Astrocyte of the spinal cord (primary cell): ENCODE measurements around the gene ADAM12.

ENCODE experiments used
- DNase-seq: peaks from one replicate; pipeline ENCODE4 v3.0.0; 2011; ENCODE audit warnings: low read depth, low spot score
- H3K4me3 ChIP-seq: 2 replicates; pipeline ENCODE4 v1.5.1; 2011; ENCODE audit warnings: low read depth, mild to moderate bottlenecking, low read length, moderate library complexity
- CTCF ChIP-seq: IDR thresholded peaks from 2 replicates; pipeline ENCODE4 v1.5.1; 2012; ENCODE audit warnings: low read depth, mild to moderate bottlenecking, low read length, inconsistent platforms
- in situ Hi-C: cut with HindIII; loops from 2 replicates; pipeline ENCODE4 v1.10.0; 2017; ENCODE audit warnings: low sequenced_read_pairs

Gene ADAM12

GRCh38 chr10:126124668-126125349 lies 263.5 kb downstream of the ADAM12 start:
- H3K4me3 ChIP-seq: no peak overlapping the region
- no peak for TF ChIP-seq CTCF
- in situ Hi-C loops: no loop called here
- DNase-seq: no peak

- no peak for TF ChIP-seq CTCF
Measured at GRCh38 chr10:126124046-126124445, 264.2 kb downstream of the ADAM12 start.

GRCh38 chr10:126123466-126123865 lies 264.8 kb downstream of the ADAM12 start:
- no peak overlapping the region for H3K4me3 ChIP-seq
- TF ChIP-seq CTCF: no peak
- no peak for DNase-seq
- in situ Hi-C loops: no loop called here

More at GRCh38 chr10:126124046-126124445, 264.2 kb downstream of the ADAM12 start:
- no peak overlapping the region for H3K4me3 ChIP-seq
- no peak for DNase-seq
- in situ Hi-C loops: no loop called here

- no peak for DNase-seq
- no peak overlapping the region for H3K4me3 ChIP-seq
- no peak for TF ChIP-seq CTCF
- in situ Hi-C loops: no loop called here
Measured at GRCh38 chr10:126122881-126123280, 265.4 kb downstream of the ADAM12 start.

GRCh38 chr10:126119599-126119998 lies 268.7 kb downstream of the ADAM12 start:
- in situ Hi-C loops: no loop called here
- no peak for TF ChIP-seq CTCF
- H3K4me3 ChIP-seq: no peak overlapping the region
- no peak for DNase-seq

GRCh38 chr10:126118476-126118875 lies 269.8 kb downstream of the ADAM12 start:
- in situ Hi-C loops: no loop called here
- no peak overlapping the region for H3K4me3 ChIP-seq
- no peak for DNase-seq
- no peak for TF ChIP-seq CTCF
